Neuron (in vitro differentiated cells): ENCODE results near the gene GCHFR.
A peak's percentile ranks its signal among the peaks of the same experiment; 100 is the strongest.

Source experiments
- H2AFZ ChIP-seq: one replicate; pipeline ENCODE4 v1.6.1; 2013; ENCODE audit warnings: low read depth, mild to moderate bottlenecking, inconsistent platforms, low read length, moderate library complexity
- H3K27me3 ChIP-seq: one replicate; pipeline ENCODE4 v1.6.1; 2013; ENCODE audit warnings: low read length; ENCODE audit not compliant: insufficient read depth
- H3K36me3 ChIP-seq: one replicate; pipeline ENCODE4 v1.6.1; 2013; ENCODE audit warnings: low read length; ENCODE audit not compliant: insufficient read depth
- H3K4me1 ChIP-seq: one replicate; pipeline ENCODE4 v1.6.1; 2013; ENCODE audit warnings: low read length; ENCODE audit not compliant: insufficient read depth
- H3K4me3 ChIP-seq: 2 replicates; pipeline ENCODE4 v1.5.1; 2013; ENCODE audit warnings: mild to moderate bottlenecking, low read length, moderate library complexity
- H3K9me3 ChIP-seq: one replicate; pipeline ENCODE4 v1.6.1; 2013; ENCODE audit warnings: low read length

Gene GCHFR

GRCh38 chr15:40743921-40744814 lies 19.7 kb upstream of the GCHFR start:
- H3K4me3 ChIP-seq, result no peak overlapping the region
- H3K27me3 ChIP-seq, result no peaks in the 10 kb centered on the region
- H3K4me1 ChIP-seq, result no peaks in the 10 kb centered on the region
- no peak overlapping the region for H2AFZ ChIP-seq
- no peaks in the 10 kb centered on the region for H3K9me3 ChIP-seq
- H3K36me3 ChIP-seq, result peaks cover 42% of the 10 kb centered on the region

GRCh38 chr15:40744815-40745152 lies 19.1 kb upstream of the GCHFR start:
- Histone ChIP-seq H3K4me3 (no peak overlapping the region), H3K27me3 (no peaks in the 10 kb centered on the region), H3K9me3 (no peaks in the 10 kb centered on the region), H2AFZ (no peak overlapping the region), H3K4me1 (no peaks in the 10 kb centered on the region), H3K36me3 (peaks cover 38% of the 10 kb centered on the region)

DNA sequence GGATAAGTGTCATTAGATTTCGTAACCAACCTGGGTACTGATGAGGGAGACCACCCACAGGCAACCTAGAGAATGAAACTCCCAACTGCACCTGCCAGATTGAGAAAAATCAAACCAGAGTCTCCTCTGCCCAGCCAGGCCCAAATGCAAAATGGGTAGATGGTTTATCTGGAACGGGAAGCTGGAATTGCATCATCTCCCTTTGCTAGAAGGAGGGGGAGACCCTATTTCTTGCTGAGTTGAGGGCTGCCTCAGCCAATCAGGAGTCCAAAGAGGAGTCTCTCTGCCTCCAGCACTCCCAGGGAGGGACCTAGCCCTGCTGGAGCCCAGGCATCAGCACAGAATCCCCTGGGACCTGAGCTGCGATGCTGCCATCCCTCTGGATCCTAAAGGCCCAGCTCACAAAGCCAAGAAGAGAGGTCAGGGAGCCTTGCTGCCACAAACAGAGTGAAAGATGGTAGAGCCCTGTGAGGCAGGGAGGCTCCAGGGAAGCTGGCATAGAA lies 16.9 kb upstream of the GCHFR start:
- Histone ChIP-seq H3K27me3 (no peaks in the 10 kb centered on the region), H3K4me1 (no peaks in the 10 kb centered on the region), H2AFZ (no peak overlapping the region), H3K36me3 (peaks cover 41% of the 10 kb centered on the region), H3K4me3 (no peak overlapping the region), H3K9me3 (no peaks in the 10 kb centered on the region)

- Histone ChIP-seq H2AFZ (no peak overlapping the region), H3K36me3 (peaks cover 41% of the 10 kb centered on the region), H3K9me3 (no peaks in the 10 kb centered on the region), H3K4me1 (no peaks in the 10 kb centered on the region), H3K4me3 (no peak overlapping the region), H3K27me3 (no peaks in the 10 kb centered on the region)
Observed at GRCh38 chr15:40747685-40748631, 15.9 kb upstream of the GCHFR start.

- H3K9me3 ChIP-seq, result no peaks in the 10 kb centered on the region
- no peaks in the 10 kb centered on the region for H3K27me3 ChIP-seq
- H3K4me1 ChIP-seq, result peaks cover 6% of the 10 kb centered on the region
- H2AFZ ChIP-seq, result no peak overlapping the region
- H3K4me3 ChIP-seq, result no peak overlapping the region
- H3K36me3 ChIP-seq, result peaks cover 32% of the 10 kb centered on the region
Observed at GRCh38 chr15:40749151-40749630, 14.7 kb upstream of the GCHFR start.

DNA sequence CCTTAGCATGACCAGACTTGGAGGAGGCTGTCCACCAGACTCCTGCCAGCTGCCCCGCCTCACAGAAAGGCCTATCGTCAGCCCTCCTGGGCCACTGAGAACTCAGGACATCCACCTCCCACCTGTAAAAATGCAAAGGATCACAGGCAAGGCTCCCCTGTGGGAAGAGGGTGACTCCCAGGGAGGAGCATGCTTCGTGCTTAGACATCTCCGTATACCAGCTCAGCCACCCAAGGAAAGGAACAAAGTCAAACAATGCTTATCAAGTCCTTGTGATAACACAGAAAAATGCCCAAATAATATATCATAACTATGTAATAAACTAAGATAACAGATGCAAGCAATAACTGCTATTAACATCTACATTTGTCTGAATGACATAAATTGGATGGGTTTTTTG lies 13.0 kb upstream of the GCHFR start:
- H3K9me3 ChIP-seq, result no peaks in the 10 kb centered on the region
- no peak overlapping the region for H2AFZ ChIP-seq
- H3K4me3 ChIP-seq, result no peak overlapping the region
- H3K27me3 ChIP-seq, result no peaks in the 10 kb centered on the region
- H3K36me3 ChIP-seq, result peaks cover 25% of the 10 kb centered on the region
- peaks cover 16% of the 10 kb centered on the region for H3K4me1 ChIP-seq

DNA sequence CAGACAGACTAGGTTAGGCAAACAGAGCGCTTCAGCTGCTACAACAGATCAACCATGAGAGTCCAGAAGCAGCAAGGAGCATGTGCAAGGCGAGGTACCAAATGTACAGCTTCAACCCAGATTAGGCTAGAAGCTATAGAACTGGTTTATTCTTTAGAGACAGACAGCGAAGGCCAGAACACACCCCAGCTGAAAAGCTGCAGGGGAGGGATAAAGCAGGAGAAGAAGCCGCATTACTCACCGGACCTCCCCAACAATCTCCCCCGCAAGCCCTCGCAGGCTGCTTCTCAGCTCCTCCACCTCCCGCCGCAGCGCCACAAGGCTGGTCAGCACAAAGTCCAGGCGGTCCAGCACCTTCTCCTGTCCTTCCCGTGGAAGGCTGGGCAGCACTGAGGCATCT lies 12.1 kb upstream of the GCHFR start:
- Histone ChIP-seq H3K4me1 (peaks cover 16% of the 10 kb centered on the region), H3K27me3 (no peaks in the 10 kb centered on the region), H3K4me3 (no peak overlapping the region), H3K36me3 (peaks cover 25% of the 10 kb centered on the region), H2AFZ (no peak overlapping the region), H3K9me3 (no peaks in the 10 kb centered on the region)

DNA sequence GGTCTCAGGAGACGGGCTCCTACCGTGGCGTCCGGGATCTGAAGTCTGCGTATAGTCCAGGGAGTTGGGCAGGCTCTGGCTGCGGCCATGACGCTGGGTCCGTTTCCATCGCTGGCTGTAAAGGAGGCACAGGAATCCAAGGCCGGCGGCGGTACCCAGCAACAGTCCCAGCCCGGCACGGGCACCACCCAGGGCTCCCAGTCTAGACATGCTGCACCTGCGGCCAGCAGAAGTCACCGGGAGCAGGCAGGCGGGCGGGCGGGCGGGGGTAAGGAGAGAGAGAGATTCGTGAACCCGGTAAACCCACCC lies 9.3 kb upstream of the GCHFR start:
- Histone ChIP-seq H3K4me3 (peak overlapping the region; percentile 89), H3K36me3 (peaks cover 19% of the 10 kb centered on the region), H3K27me3 (no peaks in the 10 kb centered on the region)

DNA sequence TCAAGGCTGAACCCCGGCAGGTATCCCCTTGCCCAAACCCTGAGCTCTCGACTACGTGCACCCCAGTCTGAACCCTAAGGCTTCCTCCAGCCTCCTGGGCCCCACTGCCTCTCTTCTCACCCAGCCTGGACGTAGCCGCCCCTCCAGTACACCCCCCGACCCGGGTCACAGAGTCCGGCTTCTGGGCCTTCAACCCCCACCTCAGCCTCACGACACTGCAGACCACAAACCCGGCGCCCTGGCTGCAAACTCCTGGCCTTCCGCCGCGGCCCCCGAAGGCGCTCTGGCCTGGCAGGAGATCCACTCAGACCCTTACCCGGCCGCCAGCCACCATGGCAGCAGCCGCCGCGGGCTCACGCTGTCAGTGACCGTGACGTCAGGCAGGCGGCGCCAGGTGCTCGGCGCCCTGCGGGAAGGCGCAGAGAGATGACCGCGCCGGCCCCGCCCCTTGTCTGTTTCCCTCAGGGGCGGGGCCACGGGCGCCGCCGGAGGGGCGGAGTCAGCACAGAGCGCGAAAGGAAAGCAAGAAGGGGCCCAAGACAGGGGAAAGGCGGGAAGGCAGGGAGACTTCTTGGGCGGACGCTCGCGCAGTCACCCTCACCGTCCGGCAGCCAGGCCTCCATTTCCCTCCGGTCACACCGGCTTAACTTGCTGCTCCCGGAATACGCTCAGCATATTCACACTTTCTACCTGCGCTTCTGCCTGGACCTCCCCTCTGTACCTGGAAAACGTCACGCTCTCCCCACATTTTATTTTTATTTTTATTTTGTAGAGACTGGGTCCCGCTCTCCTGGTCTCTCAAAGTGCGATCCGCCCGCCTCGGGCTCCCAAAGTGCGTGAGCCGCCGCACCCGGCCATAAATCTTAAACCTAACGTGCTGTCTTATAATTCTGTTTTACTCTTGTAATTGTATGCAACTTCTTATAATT lies 8.7 kb upstream of the GCHFR start, which contains the start of gene RMDN3:
RMDN3 (minus strand) TSS at position 372 of the 929 bp plus-strand sequence. CDS start 471 bp downstream, outside the sequence.
- no peaks in the 10 kb centered on the region for H3K27me3 ChIP-seq
- peaks cover 19% of the 10 kb centered on the region for H3K36me3 ChIP-seq

More for the DNA sequence above, 9.3 kb upstream of the GCHFR start:
- Histone ChIP-seq H3K9me3 (no peaks in the 10 kb centered on the region), H2AFZ (peak overlapping the region; percentile 95), H3K4me1 (peaks cover 16% of the 10 kb centered on the region)

DNA sequence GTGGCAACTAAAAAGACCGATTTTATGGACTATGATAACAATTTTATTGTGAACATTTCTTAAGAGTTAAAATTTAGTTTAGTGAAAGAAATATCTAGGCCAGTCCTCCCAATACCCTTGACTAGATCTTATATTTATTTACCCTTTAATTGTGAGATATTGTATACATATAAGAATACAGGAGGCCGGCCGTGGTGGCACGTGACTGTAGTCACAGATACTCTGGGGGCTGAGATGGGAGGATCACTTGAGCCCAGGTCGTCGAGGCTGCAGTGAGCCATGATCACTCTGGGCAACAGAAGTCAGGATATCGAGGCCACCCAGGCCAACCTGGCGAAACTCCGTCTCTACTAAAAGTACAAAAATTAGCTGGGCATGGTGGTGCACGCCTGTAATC lies 8.1 kb upstream of the GCHFR start:
- H3K4me1 ChIP-seq, result peaks cover 16% of the 10 kb centered on the region
- peak overlapping the region; percentile 95 for H2AFZ ChIP-seq
- H3K9me3 ChIP-seq, result no peaks in the 10 kb centered on the region
- peaks cover 19% of the 10 kb centered on the region for H3K36me3 ChIP-seq
- H3K4me3 ChIP-seq, result peak overlapping the region; percentile 89
- no peaks in the 10 kb centered on the region for H3K27me3 ChIP-seq

More for the DNA sequence above, 8.7 kb upstream of the GCHFR start, which contains the start of gene RMDN3:
- H2AFZ ChIP-seq, result peak within 1 kb of the TSS; percentile 95
- no peaks in the 10 kb centered on the region for H3K9me3 ChIP-seq
- peak within 1 kb of the TSS; percentile 89 for H3K4me3 ChIP-seq
- peaks cover 16% of the 10 kb centered on the region for H3K4me1 ChIP-seq

GRCh38 chr15:40756938-40757337 lies 6.9 kb upstream of the GCHFR start:
- H3K27me3 ChIP-seq, result no peaks in the 10 kb centered on the region
- peaks cover 9% of the 10 kb centered on the region for H3K36me3 ChIP-seq
- no peak overlapping the region for H2AFZ ChIP-seq
- no peak overlapping the region for H3K4me3 ChIP-seq
- no peaks in the 10 kb centered on the region for H3K9me3 ChIP-seq
- peaks cover 16% of the 10 kb centered on the region for H3K4me1 ChIP-seq

DNA sequence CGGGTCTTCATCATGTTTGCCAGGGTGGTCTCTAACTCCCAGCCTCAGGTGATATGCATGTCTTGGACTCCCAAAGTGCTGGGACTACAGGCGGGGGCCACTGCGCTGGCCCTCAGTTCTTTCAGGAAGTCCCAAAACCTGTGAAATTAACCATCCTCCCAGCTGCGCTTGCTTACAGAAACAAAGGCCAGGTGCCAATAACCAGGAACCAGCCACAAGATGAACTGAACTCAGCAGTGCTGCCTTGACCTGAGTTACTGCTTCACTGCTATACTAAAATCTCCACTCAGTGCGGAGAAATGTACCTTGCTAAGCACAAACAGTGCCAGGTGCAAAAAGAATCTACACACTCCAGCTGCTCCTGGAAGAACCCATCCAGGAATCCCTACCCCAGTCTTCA lies 3.9 kb upstream of the GCHFR start:
- H3K27me3 ChIP-seq, result no peaks in the 10 kb centered on the region
- no peaks in the 10 kb centered on the region for H3K9me3 ChIP-seq
- H3K4me3 ChIP-seq, result no peak overlapping the region
- no peaks in the 10 kb centered on the region for H3K36me3 ChIP-seq
- peaks cover 6% of the 10 kb centered on the region for H3K4me1 ChIP-seq
- no peak overlapping the region for H2AFZ ChIP-seq
